GM19238 (cell line): ENCODE results near the gene SOX6.
"Not testable (repeated sequence)": the region's sequence is repeated elsewhere in the genome, so short reads cannot be mapped to it uniquely, and the experiment has no call there.

ENCODE experiments used
- DNase-seq: peaks from one replicate; pipeline ENCODE4 v3.0.0; 2011; ENCODE audit warnings: low spot score; ENCODE audit not compliant: insufficient read length

Gene SOX6

GRCh38 chr11:16049611-16050010, 306.7 kb downstream of the SOX6 start:
- no peak for DNase-seq

- no peak for DNase-seq
Measured at GRCh38 chr11:16047073-16047472, 309.3 kb downstream of the SOX6 start.

GRCh38 chr11:16043617-16044016, 312.7 kb downstream of the SOX6 start:
- DNase-seq = no peak

- DNase-seq = no peak
Measured at GRCh38 chr11:16041207-16041606, 315.1 kb downstream of the SOX6 start.

GRCh38 chr11:16040151-16040550, 316.2 kb downstream of the SOX6 start:
- DNase-seq = no peak

GRCh38 chr11:16037179-16037578, 319.2 kb downstream of the SOX6 start:
- no peak for DNase-seq

GRCh38 chr11:16036218-16036617, 320.1 kb downstream of the SOX6 start:
- DNase-seq = no peak

- DNase-seq = no peak
Measured at GRCh38 chr11:16034074-16034473, 322.3 kb downstream of the SOX6 start.

- no peak for DNase-seq
Measured at GRCh38 chr11:16032974-16033373, 323.4 kb downstream of the SOX6 start.

GRCh38 chr11:16031210-16031609, 325.1 kb downstream of the SOX6 start:
- DNase-seq = no peak

- no peak for DNase-seq
Measured at GRCh38 chr11:16030664-16031063, 325.7 kb downstream of the SOX6 start.

GRCh38 chr11:16029151-16029550, 327.2 kb downstream of the SOX6 start:
- DNase-seq = not testable (repeated sequence)

- DNase-seq = no peak
Measured at GRCh38 chr11:16028419-16028818, 327.9 kb downstream of the SOX6 start.

GRCh38 chr11:16027621-16028020, 328.7 kb downstream of the SOX6 start:
- DNase-seq = no peak

- DNase-seq = no peak
Measured at GRCh38 chr11:16026849-16027248, 329.5 kb downstream of the SOX6 start.

GRCh38 chr11:16018931-16019330, 337.4 kb downstream of the SOX6 start:
- DNase-seq = no peak

- DNase-seq = no peak
Measured at GRCh38 chr11:16016468-16016829, 339.9 kb downstream of the SOX6 start.

GRCh38 chr11:16015741-16016467, 340.4 kb downstream of the SOX6 start:
- no peak for DNase-seq

- DNase-seq = no peak
Measured at GRCh38 chr11:16013649-16014275, 342.6 kb downstream of the SOX6 start.

- DNase-seq = no peak
Measured at GRCh38 chr11:16013242-16013641, 343.1 kb downstream of the SOX6 start.

- DNase-seq = no peak
Measured at GRCh38 chr11:16012125-16012751, 344.1 kb downstream of the SOX6 start.

- no peak for DNase-seq
Measured at GRCh38 chr11:16011396-16011795, 344.9 kb downstream of the SOX6 start.

GRCh38 chr11:16009021-16009420, 347.3 kb downstream of the SOX6 start:
- no peak for DNase-seq
